Lower leg skin (tissue), 4 donors: ENCODE results near the gene RIPOR2. TPM values are rescaled to one million over a fixed set of nuclear protein-coding genes. Genes with fewer than 3 reads are reported as not detected.

Experiments used
- DNase-seq, 2 donors: peaks; one replicate each; pipeline ENCODE4 v3.0.0-alpha.2; 2019; ENCODE audit warnings: low spot score in 2 of 2
- H3K4me3 ChIP-seq: fragments of 200-600 bp; sonication (generic); 2 replicates; pipeline ENCODE4 v1.5.1; 2017; ENCODE audit warnings: mild to moderate bottlenecking, low read depth; ENCODE audit not compliant: poor library complexity, severe bottlenecking
- POLR2A ChIP-seq, 2 donors: fragments of 450-650 bp; IDR thresholded peaks; one replicate each; pipeline ENCODE4 v1.6.1; 2016 to 2017; ENCODE audit warnings: antibody characterized with exemption in 2 of 2, mild to moderate bottlenecking in 1 of 2, moderate library complexity in 1 of 2
- WGBS, 2 donors: methylation state at CpG; one replicate each; pipeline ENCODE4 v1.1.5; 2018; 5-methylcytosine and 5-hydroxymethylcytosine counted together
- intact Hi-C: fragments of 100-400 bp; cut with DNase I; formaldehyde crosslinking; loops from one replicate; pipeline ENCODE4 v1.15.0; 2023; ENCODE audit warnings: low total_unique reads
- total RNA-seq, 4 donors: library from RNA; depleted of rRNA; stranded (reverse); fragments of >200 nt; gene quantifications; one replicate each; pipeline ENCODE4 v1.1.0, GENCODE V29; 2016
- TF ChIP-seq, protein P1 (sequence below), 3 donors: fragments of 450-650 bp; IDR thresholded peaks; one replicate each; pipeline ENCODE4 v1.5.1; 2016; ENCODE audit warnings: antibody characterized with exemption in 3 of 3, mild to moderate bottlenecking in 3 of 3, moderate library complexity in 2 of 3

The RIPOR2 gene
- total RNA-seq, 4 donors from 2014 or later, result 5.2 to 21.3 (median 8.6) TPM

DNA sequence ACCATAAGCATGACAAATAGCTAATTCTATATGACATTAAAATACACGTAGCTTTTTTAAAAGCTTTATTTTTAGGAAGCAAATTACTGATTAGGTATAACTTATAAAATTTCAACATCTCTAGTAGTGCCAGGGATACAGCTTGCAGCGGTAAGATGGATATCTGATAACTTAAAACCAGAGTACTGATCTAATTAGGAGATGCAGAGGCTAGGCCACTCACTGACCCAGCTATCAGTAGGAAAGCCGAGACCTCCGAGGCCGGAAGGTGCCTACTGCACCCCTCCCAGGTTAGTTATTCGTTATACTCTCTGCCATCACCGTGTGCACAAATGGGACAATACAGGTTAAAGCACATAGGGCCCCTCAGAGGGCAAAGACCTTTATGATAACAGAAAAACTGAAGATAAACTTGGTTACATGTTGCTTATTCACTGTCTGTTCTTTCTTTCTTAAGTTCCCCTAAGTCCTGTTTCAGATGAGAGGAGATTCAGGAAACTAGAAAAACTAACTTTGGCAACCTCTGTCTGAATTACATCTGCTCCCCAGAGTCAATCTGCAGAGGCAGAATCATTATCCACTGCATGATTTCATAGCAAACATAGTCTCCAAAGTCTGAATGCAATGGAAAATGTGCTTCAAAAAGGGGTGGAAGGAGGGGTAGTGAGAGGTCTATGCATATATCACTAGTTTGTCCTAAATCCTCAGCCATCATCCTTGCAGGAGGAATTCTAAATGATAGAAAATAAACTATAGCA lies 60.8 kb downstream of the RIPOR2 start:
- WGBS, 2 donors, result 86 to 92% methylated on average over 7 of the region's 7 CpGs
- intact Hi-C loops, result no loop called here
- H3K4me3 ChIP-seq, result no peak overlapping the region
- DNase-seq, result no peak
- TF ChIP-seq, protein P1, sequence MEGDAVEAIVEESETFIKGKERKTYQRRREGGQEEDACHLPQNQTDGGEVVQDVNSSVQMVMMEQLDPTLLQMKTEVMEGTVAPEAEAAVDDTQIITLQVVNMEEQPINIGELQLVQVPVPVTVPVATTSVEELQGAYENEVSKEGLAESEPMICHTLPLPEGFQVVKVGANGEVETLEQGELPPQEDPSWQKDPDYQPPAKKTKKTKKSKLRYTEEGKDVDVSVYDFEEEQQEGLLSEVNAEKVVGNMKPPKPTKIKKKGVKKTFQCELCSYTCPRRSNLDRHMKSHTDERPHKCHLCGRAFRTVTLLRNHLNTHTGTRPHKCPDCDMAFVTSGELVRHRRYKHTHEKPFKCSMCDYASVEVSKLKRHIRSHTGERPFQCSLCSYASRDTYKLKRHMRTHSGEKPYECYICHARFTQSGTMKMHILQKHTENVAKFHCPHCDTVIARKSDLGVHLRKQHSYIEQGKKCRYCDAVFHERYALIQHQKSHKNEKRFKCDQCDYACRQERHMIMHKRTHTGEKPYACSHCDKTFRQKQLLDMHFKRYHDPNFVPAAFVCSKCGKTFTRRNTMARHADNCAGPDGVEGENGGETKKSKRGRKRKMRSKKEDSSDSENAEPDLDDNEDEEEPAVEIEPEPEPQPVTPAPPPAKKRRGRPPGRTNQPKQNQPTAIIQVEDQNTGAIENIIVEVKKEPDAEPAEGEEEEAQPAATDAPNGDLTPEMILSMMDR (IDR thresholded peaks at IDR 0.05), result no peak
- TF ChIP-seq POLR2A (IDR thresholded peaks at IDR 0.05), result no peak

DNA sequence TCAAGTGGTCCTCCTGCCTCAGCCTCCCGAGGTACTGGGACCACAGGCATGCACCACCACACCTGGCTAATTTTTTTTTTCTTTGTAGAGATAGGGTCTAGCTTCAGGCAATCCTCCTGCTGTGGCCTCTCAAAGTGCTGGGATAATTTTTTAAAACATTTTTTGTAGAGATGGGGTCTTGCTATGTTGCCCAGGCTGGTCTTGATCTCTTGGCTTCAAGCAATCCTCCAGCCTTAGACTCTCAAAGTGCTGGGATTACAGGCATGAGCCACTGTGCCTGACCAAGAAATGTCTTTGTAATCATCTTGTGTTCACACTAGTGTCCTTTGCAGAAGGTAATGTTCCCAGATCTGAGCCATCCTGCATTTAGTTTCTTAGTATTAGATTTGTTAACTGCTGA lies 61.6 kb downstream of the RIPOR2 start:
- DNase-seq, result no peak
- H3K4me3 ChIP-seq, result no peak overlapping the region
- 91 to 100% methylated on average over 1 of the region's 1 CpG for WGBS, 2 donors
- intact Hi-C loops, result no loop called here
- TF ChIP-seq, protein P1 (IDR thresholded peaks at IDR 0.05), result no peak
- TF ChIP-seq POLR2A (IDR thresholded peaks at IDR 0.05), result no peak

DNA sequence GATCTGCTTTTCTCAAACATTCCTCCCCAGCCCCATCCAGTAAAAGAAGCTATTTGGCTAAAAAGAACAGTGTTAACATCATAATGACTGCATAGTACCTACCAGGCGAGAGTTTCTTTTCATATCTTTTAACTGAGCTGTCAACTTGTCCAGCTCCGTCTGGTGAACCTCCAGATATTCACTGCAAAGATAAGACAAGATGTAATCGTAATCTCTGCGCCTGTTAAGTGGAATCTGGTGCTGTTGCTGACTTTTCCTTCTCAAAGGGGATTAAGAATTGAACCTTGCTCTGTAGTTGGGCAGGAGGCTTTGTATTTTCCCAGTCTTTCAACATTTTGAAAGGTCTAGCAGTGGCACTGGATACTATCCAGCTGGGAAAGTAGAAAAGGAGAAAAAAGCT lies 63.0 kb downstream of the RIPOR2 start:
- no peak overlapping the region for H3K4me3 ChIP-seq
- intact Hi-C loops, result no loop called here
- WGBS, 2 donors, result 84 to 93% methylated on average over 4 of the region's 4 CpGs
- TF ChIP-seq, protein P1 (IDR thresholded peaks at IDR 0.05), result no peak
- no peak for TF ChIP-seq POLR2A (IDR thresholded peaks at IDR 0.05)
- no peak for DNase-seq

DNA sequence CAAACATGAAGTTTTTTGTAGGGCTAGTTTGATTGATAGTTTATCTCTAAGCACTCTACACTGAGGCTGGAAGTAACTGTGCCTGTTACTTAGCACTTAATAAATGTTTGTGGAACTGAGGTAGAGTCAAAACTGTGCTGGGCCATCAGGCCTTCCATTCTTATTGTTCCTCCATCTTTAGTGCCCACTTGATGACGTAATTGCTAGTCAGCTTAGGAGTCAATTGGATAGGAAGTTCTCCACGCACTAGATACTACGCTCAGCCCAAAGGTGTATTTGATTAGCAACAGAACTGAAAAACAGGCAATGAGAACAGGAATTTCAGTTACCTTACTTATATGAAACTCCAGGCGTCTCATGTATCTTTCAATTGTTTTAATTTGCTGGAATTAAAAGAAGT lies 67.0 kb downstream of the RIPOR2 start:
- TF ChIP-seq, protein P1 (IDR thresholded peaks at IDR 0.05), result no peak
- TF ChIP-seq POLR2A (IDR thresholded peaks at IDR 0.05), result no peak
- intact Hi-C loops, result no loop called here
- no peak for DNase-seq
- no peak overlapping the region for H3K4me3 ChIP-seq
- WGBS, 2 donors, result 97% methylated on average over 4 of the region's 4 CpGs

DNA sequence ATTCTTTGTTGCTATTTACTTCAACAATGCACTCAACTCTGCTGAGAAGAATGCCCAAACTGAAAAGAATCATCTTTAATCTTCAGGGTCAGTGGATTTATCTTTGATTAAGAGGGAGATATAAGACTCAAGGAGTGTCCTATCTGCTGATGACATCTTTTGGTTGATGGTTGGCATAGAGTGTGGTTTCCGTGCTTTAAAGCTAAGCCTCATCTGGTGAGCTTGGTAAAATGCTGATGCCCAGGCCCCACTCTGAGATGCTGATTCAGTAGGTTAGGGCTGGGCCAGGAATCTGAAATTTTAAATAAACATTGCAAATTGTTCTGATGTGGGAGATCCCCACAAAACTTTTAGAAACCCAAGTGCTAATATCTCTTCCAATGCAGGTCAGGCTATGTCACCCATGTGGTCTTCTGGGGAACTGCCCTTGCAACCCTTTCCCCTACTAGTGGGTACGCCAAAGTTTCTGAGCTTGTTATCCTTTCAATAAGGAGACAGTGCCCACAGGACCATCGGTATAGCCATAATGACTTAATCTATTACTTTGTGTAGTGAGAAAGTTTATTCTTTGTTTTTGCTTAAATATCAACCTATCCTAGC lies 68.6 kb downstream of the RIPOR2 start:
- DNase-seq, result no peak
- no peak overlapping the region for H3K4me3 ChIP-seq
- TF ChIP-seq, protein P1 (IDR thresholded peaks at IDR 0.05), result no peak
- TF ChIP-seq POLR2A (IDR thresholded peaks at IDR 0.05), result no peak
- WGBS, 2 donors, result 92 to 98% methylated on average over 3 of the region's 3 CpGs
- intact Hi-C loops, result no loop called here
